WTC11 (cell line): ENCODE data around the gene FASN. TPM values are rescaled to one million over a fixed set of nuclear protein-coding genes. Genes with fewer than 3 reads are reported as not detected.
A peak's percentile ranks its signal among the peaks of the same experiment; 100 is the strongest.

ENCODE experiments used
- ATF1 ChIP-seq: sonication (generic); formaldehyde crosslinking; IDR thresholded peaks from 2 replicates; pipeline ENCODE4 v1.8.1; 2023; ENCODE audit warnings: mild to moderate bottlenecking, moderate library complexity, missing genetic modification reagents
- ATF2 ChIP-seq: sonication (generic); formaldehyde crosslinking; IDR thresholded peaks from 2 replicates; pipeline ENCODE4 v1.8.1; 2022; ENCODE audit warnings: low read depth, missing genetic modification reagents, borderline replicate concordance
- ATF6 ChIP-seq: sonication (generic); formaldehyde crosslinking; IDR thresholded peaks from 2 replicates; pipeline ENCODE4 v1.8.1; 2023; ENCODE audit warnings: mild to moderate bottlenecking, missing genetic modification reagents
- CREB1 ChIP-seq: sonication (generic); formaldehyde crosslinking; IDR thresholded peaks from 2 replicates; pipeline ENCODE4 v1.8.0; 2023; ENCODE audit warnings: mild to moderate bottlenecking, missing genetic modification reagents
- E2F5 ChIP-seq: sonication (generic); formaldehyde crosslinking; IDR thresholded peaks from 2 replicates; pipeline ENCODE4 v1.8.1; 2022; ENCODE audit warnings: mild to moderate bottlenecking, moderate library complexity, missing genetic modification reagents
- ELF4 ChIP-seq: sonication (generic); formaldehyde crosslinking; IDR thresholded peaks from 2 replicates; pipeline ENCODE4 v1.8.1; 2022; ENCODE audit warnings: low read depth, mild to moderate bottlenecking, moderate library complexity, missing genetic modification reagents
- FOXP4 ChIP-seq: sonication (generic); formaldehyde crosslinking; IDR thresholded peaks from 2 replicates; pipeline ENCODE4 v1.8.0; 2022; ENCODE audit warnings: mild to moderate bottlenecking, missing genetic modification reagents
- GTF2I ChIP-seq: fragments of 250-450 bp; sonication (Bioruptor Pico); conservative IDR thresholded peaks from 2 replicates; pipeline ENCODE4 v1.4.0; 2021; ENCODE audit warnings: mild to moderate bottlenecking
- HMGXB4 ChIP-seq: sonication (generic); formaldehyde crosslinking; IDR thresholded peaks from 2 replicates; pipeline ENCODE4 v1.8.1; 2023; ENCODE audit warnings: mild to moderate bottlenecking, moderate library complexity, missing genetic modification reagents
- IRF1 ChIP-seq: sonication (generic); formaldehyde crosslinking; IDR thresholded peaks from 2 replicates; pipeline ENCODE4 v1.8.0; 2023; ENCODE audit warnings: missing genetic modification reagents
- JAZF1 ChIP-seq: fragments of 250-450 bp; sonication (Bioruptor Pico); IDR thresholded peaks from 2 replicates; pipeline ENCODE4 v1.9.0; 2021; ENCODE audit warnings: moderate library complexity, mild to moderate bottlenecking, inconsistent platforms
- NFYB ChIP-seq: sonication (generic); formaldehyde crosslinking; conservative IDR thresholded peaks from 2 replicates; pipeline ENCODE4 v1.8.0; 2022; ENCODE audit warnings: low read depth, missing genetic modification reagents
- NR1H2 ChIP-seq: sonication (generic); formaldehyde crosslinking; IDR thresholded peaks from 2 replicates; pipeline ENCODE4 v1.9.0; 2021; ENCODE audit warnings: mild to moderate bottlenecking, moderate library complexity, missing genetic modification reagents
- OVOL2 ChIP-seq: fragments of 250-450 bp; sonication (Bioruptor Pico); IDR thresholded peaks from 2 replicates; pipeline ENCODE4 v1.9.0; 2021; ENCODE audit warnings: mild to moderate bottlenecking, borderline replicate concordance
- PREB ChIP-seq: sonication (generic); formaldehyde crosslinking; IDR thresholded peaks from 2 replicates; pipeline ENCODE4 v1.8.1; 2022; ENCODE audit warnings: mild to moderate bottlenecking, missing genetic modification reagents, moderate library complexity, borderline replicate concordance
- PRRX2 ChIP-seq: fragments of 250-450 bp; sonication (Bioruptor Pico); IDR thresholded peaks from 2 replicates; pipeline ENCODE4 v1.8.0; 2021; ENCODE audit warnings: mild to moderate bottlenecking
- RORB ChIP-seq: fragments of 250-450 bp; sonication (Bioruptor Pico); IDR thresholded peaks from 2 replicates; pipeline ENCODE4 v1.9.0; 2021; ENCODE audit warnings: mild to moderate bottlenecking
- SOX15 ChIP-seq: fragments of 250-450 bp; sonication (Bioruptor Pico); IDR thresholded peaks from 2 replicates; pipeline ENCODE4 v1.9.0; 2021; ENCODE audit warnings: mild to moderate bottlenecking
- TCF7 ChIP-seq: sonication (generic); formaldehyde crosslinking; IDR thresholded peaks from 2 replicates; pipeline ENCODE4 v1.8.0; 2022; ENCODE audit warnings: mild to moderate bottlenecking, low read depth, missing genetic modification reagents, moderate library complexity
- USF1 ChIP-seq: sonication (generic); formaldehyde crosslinking; IDR thresholded peaks from 2 replicates; pipeline ENCODE4 v1.8.0; 2022; ENCODE audit warnings: mild to moderate bottlenecking, missing genetic modification reagents
- ZNF138 ChIP-seq: sonication (generic); formaldehyde crosslinking; conservative IDR thresholded peaks from 2 replicates; pipeline ENCODE4 v1.8.1; 2022; ENCODE audit warnings: mild to moderate bottlenecking, moderate library complexity, missing genetic modification reagents
- ZNF416 ChIP-seq: fragments of 250-450 bp; sonication (Bioruptor Pico); IDR thresholded peaks from 2 replicates; pipeline ENCODE4 v1.9.0; 2021; ENCODE audit warnings: mild to moderate bottlenecking, inconsistent platforms
- ZNF423 ChIP-seq: fragments of 250-450 bp; sonication (Bioruptor Pico); IDR thresholded peaks from 2 replicates; pipeline ENCODE4 v2.1.2; 2022; ENCODE audit warnings: mild to moderate bottlenecking, moderate library complexity
- ZNF532 ChIP-seq: fragments of 250-450 bp; sonication (Bioruptor Pico); IDR thresholded peaks from 2 replicates; pipeline ENCODE4 v1.9.0; 2021; ENCODE audit warnings: mild to moderate bottlenecking, borderline replicate concordance
- total RNA-seq: library from RNA; stranded (reverse); gene quantifications from 3 replicates; pipeline ENCODE4 v1.2.3, GENCODE V29; 2021

FASN gene
- total RNA-seq, 1 experiment from 2014 or later, result 742 TPM

GRCh38 chr17:82065638-82066303 is 32.3 kb downstream of the FASN start, which contains the start of gene DUS1L (continued):
- TF ChIP-seq HMGXB4 (CRISPR knock-in tag), result peak; percentile 81; the same call in 1 of the 2 replicates
- no peak for TF ChIP-seq TCF7 (CRISPR knock-in tag)
- no peak for TF ChIP-seq ELF4
- TF ChIP-seq NFYB (CRISPR knock-in tag), result peak; percentile 25; the same call in 1 of the 2 replicates
- TF ChIP-seq GTF2I (CRISPR knock-in tag), result no peak
- TF ChIP-seq SOX15 (CRISPR knock-in tag), result no peak
- no peak for TF ChIP-seq JAZF1
- TF ChIP-seq IRF1, result no peak
- no peak for TF ChIP-seq ATF1
- no peak for TF ChIP-seq OVOL2 (CRISPR knock-in tag)
- TF ChIP-seq ZNF423 (CRISPR knock-in tag), result no peak
- no peak for TF ChIP-seq RORB (CRISPR knock-in tag)
- TF ChIP-seq FOXP4 (CRISPR knock-in tag), result peak; percentile 55; the same call in 1 of the 2 replicates
- no peak for TF ChIP-seq ATF2
- TF ChIP-seq PRRX2 (CRISPR knock-in tag), result peak; percentile 26; the same call in 1 of the 2 replicates
- no peak for TF ChIP-seq PREB (CRISPR knock-in tag)
- no peak for TF ChIP-seq ATF6 (CRISPR knock-in tag)
- no peak for TF ChIP-seq E2F5 (CRISPR knock-in tag)
- no peak for TF ChIP-seq ZNF416 (CRISPR knock-in tag)
- TF ChIP-seq NR1H2 (CRISPR knock-in tag), result no peak
- TF ChIP-seq CREB1 (CRISPR knock-in tag), result no peak
- TF ChIP-seq ZNF138 (CRISPR knock-in tag), result no peak
- no peak for TF ChIP-seq USF1 (CRISPR knock-in tag)
- no peak for TF ChIP-seq ZNF532
